ENCODE results near the gene KIAA1614.

Gene KIAA1614

GRCh38 chr1:180884588-180885300 lies 28.0 kb upstream of the KIAA1614 start:
- TF ChIP-seq EZH2 (optimal IDR thresholded peaks at IDR 0.05; ENCODE audit: low read depth, low read length) = no peak
- TF ChIP-seq CTCF (IDR thresholded peaks at IDR 0.05; ENCODE audit: low read length) = no peak
- TF ChIP-seq EZH2phosphoT487 (IDR thresholded peaks at IDR 0.05; ENCODE audit: low read length) = no peak
- no peaks in the 10 kb centered on the region for H3K27me3 ChIP-seq (replicated peaks; ENCODE audit: insufficient read depth, low read length)
- H3K9ac ChIP-seq (ENCODE audit: low read length) = no peak overlapping the region
- H3K4me1 ChIP-seq (ENCODE audit: low read length) = peaks cover 13% of the 10 kb centered on the region
- no peaks in the 10 kb centered on the region for H3K79me2 ChIP-seq (ENCODE audit: low read length)
- no peak overlapping the region for H2AFZ ChIP-seq (ENCODE audit: low read length)
- H3K36me3 ChIP-seq (replicated peaks; ENCODE audit: insufficient read depth, low read length) = no peaks in the 10 kb centered on the region
- H3K27ac ChIP-seq (ENCODE audit: low read length) = no peak overlapping the region
- H4K20me1 ChIP-seq (ENCODE audit: insufficient read depth, low read length) = no peaks in the 10 kb centered on the region
- H3K4me2 ChIP-seq (ENCODE audit: low read depth, low read length) = no peak overlapping the region
- H3K9me2 ChIP-seq (replicated peaks; ENCODE audit: insufficient read depth, low read length) = no peaks in the 10 kb centered on the region
- no peaks in the 10 kb centered on the region for H3K9me3 ChIP-seq (replicated peaks; ENCODE audit: insufficient read depth, low read length)
- no peak for DNase-seq
- no peak overlapping the region for H3K4me3 ChIP-seq (ENCODE audit: low read length)
- no peaks in the 10 kb centered on the region for H3F3A ChIP-seq (ENCODE audit: insufficient read depth, low read length)

DNA sequence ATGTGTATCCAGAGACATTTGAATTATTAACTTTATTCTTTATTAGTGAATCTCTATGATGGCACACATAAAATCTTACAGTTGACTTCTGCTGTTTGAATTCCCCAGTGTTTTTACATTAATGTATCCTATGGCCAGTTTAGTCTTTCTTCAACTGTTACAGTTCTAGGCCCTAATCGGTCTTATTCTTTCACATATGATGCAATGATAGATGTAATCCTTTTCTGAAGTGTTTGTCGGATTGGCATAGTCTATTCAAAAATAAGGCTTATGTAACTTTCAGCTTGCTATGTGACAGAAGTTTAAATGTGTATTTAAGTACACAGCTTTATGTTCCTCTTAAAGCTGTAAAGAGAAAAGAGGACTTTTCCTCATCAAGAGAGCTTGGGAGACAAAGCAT lies 26.4 kb upstream of the KIAA1614 start:
- DNase-seq = no peak
- Histone ChIP-seq H3K27ac (ENCODE audit: low read length) (no peak overlapping the region), H2AFZ (ENCODE audit: low read length) (no peak overlapping the region), H3K9me3 (replicated peaks; ENCODE audit: insufficient read depth, low read length) (no peaks in the 10 kb centered on the region), H3K4me3 (ENCODE audit: low read length) (no peak overlapping the region), H3K9ac (ENCODE audit: low read length) (no peak overlapping the region), H3K9me2 (replicated peaks; ENCODE audit: insufficient read depth, low read length) (no peaks in the 10 kb centered on the region), H3K4me2 (ENCODE audit: low read depth, low read length) (no peak overlapping the region), H3K36me3 (replicated peaks; ENCODE audit: insufficient read depth, low read length) (no peaks in the 10 kb centered on the region), H3K4me1 (ENCODE audit: low read length) (peaks cover 13% of the 10 kb centered on the region), H4K20me1 (ENCODE audit: insufficient read depth, low read length) (no peaks in the 10 kb centered on the region), H3F3A (ENCODE audit: insufficient read depth, low read length) (no peaks in the 10 kb centered on the region), H3K79me2 (ENCODE audit: low read length) (no peaks in the 10 kb centered on the region), H3K27me3 (replicated peaks; ENCODE audit: insufficient read depth, low read length) (no peaks in the 10 kb centered on the region)
- TF ChIP-seq CTCF (IDR thresholded peaks at IDR 0.05; ENCODE audit: low read length) = no peak
- TF ChIP-seq EZH2phosphoT487 (IDR thresholded peaks at IDR 0.05; ENCODE audit: low read length) = no peak
- no peak for TF ChIP-seq EZH2 (optimal IDR thresholded peaks at IDR 0.05; ENCODE audit: low read depth, low read length)

DNA sequence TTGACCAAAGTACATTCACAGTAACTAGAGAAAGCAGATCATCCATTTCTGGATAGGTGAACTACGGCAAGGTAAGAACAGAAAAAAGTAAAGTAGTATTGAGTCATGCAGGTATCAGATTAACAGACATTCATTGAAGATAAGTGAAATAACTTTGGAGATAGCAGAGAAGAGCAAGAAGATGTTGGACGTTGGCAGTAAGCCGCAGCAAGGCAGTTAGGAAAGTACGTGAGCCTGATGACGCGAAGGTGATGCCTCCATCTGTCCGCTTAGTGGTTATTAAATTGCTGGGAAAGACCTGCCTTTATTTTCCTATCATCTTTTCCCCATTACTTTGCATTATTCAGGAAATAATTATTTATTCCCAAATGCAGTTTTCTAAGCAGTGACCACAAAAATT lies 24.9 kb upstream of the KIAA1614 start:
- Histone ChIP-seq H3K79me2 (ENCODE audit: low read length) (no peaks in the 10 kb centered on the region), H2AFZ (ENCODE audit: low read length) (no peak overlapping the region), H3K36me3 (replicated peaks; ENCODE audit: insufficient read depth, low read length) (no peaks in the 10 kb centered on the region), H3K27me3 (replicated peaks; ENCODE audit: insufficient read depth, low read length) (no peaks in the 10 kb centered on the region), H3K9ac (ENCODE audit: low read length) (no peak overlapping the region), H3K9me2 (replicated peaks; ENCODE audit: insufficient read depth, low read length) (no peaks in the 10 kb centered on the region), H3K27ac (ENCODE audit: low read length) (no peak overlapping the region), H4K20me1 (ENCODE audit: insufficient read depth, low read length) (no peaks in the 10 kb centered on the region), H3K4me3 (ENCODE audit: low read length) (no peak overlapping the region), H3F3A (ENCODE audit: insufficient read depth, low read length) (no peaks in the 10 kb centered on the region), H3K4me2 (ENCODE audit: low read depth, low read length) (no peak overlapping the region), H3K4me1 (ENCODE audit: low read length) (peaks cover 13% of the 10 kb centered on the region), H3K9me3 (replicated peaks; ENCODE audit: insufficient read depth, low read length) (no peaks in the 10 kb centered on the region)
- DNase-seq = no peak
- TF ChIP-seq EZH2 (optimal IDR thresholded peaks at IDR 0.05; ENCODE audit: low read depth, low read length) (no peak), EZH2phosphoT487 (IDR thresholded peaks at IDR 0.05; ENCODE audit: low read length) (no peak), CTCF (IDR thresholded peaks at IDR 0.05; ENCODE audit: low read length) (no peak)

All from MM.1S (cell line).